ENCODE measurements around the gene PPTC7.
A peak's percentile ranks its signal among the peaks of the same experiment; 100 is the strongest.
"Not testable (repeated sequence)": the region's sequence is repeated elsewhere in the genome, so short reads cannot be mapped to it uniquely, and the experiment has no call there.

The PPTC7 gene

GRCh38 chr12:110575326-110575725 is 7.8 kb downstream of the PPTC7 start:
- TF ChIP-seq ZFX (IDR thresholded peaks at IDR 0.05; ENCODE audit: borderline replicate concordance), result no peak
- TF ChIP-seq CTCF (IDR thresholded peaks at IDR 0.05), result no peak
- no peak overlapping the region for H3K27ac ChIP-seq

- H3K27ac ChIP-seq, result not testable (repeated sequence)
Measured at GRCh38 chr12:110574717-110575230, 8.3 kb downstream of the PPTC7 start.

DNA sequence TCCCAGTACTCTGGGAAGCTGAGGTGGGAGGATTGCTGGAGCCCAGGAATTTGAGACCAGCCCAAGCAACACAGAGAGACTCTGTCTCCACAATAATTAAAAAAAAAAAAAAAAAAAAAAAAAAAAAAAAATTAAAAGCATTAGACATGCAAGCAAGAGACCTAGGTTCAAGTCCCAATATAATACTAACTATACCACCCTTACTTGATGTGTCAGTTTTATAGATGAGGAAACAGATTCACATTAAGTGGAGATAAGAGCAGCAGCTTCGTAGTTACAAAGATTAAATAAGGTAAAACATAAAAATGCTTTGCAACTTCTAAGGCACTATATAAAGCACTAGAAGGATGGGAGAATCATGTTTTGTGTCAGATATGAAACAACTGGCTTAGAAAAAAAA is 9.1 kb downstream of the PPTC7 start:
- TF ChIP-seq ZFX (IDR thresholded peaks at IDR 0.05; ENCODE audit: borderline replicate concordance) (no peak), CTCF (IDR thresholded peaks at IDR 0.05) (no peak)
- no peak overlapping the region for H3K27ac ChIP-seq

DNA sequence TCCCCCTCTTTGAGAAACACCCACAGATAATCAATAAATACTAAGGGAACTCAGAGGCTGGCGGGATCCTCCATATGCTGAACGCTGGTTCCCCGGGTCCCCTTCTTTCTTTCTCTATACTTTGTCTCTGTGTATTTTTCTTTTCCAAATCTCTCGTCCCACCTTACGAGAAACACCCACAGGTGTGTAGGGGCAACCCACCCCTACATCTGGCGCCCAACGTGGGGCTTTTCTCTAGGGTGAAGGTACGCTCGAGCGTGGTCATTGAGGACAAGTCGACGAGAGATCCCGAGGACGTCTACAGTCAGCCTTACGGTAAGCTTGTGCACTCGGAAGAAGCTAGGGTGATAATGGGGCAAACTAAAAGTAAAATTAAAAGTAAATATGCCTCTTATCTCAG is 12.3 kb downstream of the PPTC7 start:
- H3K27ac ChIP-seq, result not testable (repeated sequence)

GRCh38 chr12:110569838-110570237 is 13.3 kb downstream of the PPTC7 start:
- H3K27ac ChIP-seq, result not testable (repeated sequence)

- TF ChIP-seq CTCF (IDR thresholded peaks at IDR 0.05) (no peak), ZFX (IDR thresholded peaks at IDR 0.05; ENCODE audit: borderline replicate concordance) (no peak)
Measured at GRCh38 chr12:110568752-110569151, 14.4 kb downstream of the PPTC7 start.

DNA sequence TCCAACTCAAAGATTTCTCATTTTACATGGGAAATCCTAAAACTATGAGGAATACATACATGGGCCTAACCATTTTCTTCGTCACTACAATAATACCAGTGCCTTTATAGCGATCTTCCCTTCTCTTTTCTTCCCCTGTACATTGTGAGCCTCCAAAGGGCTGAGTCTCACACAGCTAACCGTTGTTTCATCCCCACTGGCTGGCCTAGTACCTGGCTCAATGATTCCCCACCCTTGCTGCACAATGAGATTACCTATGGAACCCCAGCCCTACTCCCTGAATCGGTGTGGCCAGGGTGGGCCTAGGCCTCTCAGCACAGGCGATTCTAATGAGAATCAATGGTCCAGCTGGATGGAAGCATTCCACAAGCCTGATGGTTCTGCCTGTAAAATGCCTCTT is 16.1 kb downstream of the PPTC7 start:
- TF ChIP-seq CTCF (IDR thresholded peaks at IDR 0.05) (no peak), ZFX (IDR thresholded peaks at IDR 0.05; ENCODE audit: borderline replicate concordance) (no peak)
- H3K27ac ChIP-seq, result no peak overlapping the region

More at GRCh38 chr12:110568752-110569151, 14.4 kb downstream of the PPTC7 start:
- no peak overlapping the region for H3K27ac ChIP-seq

GRCh38 chr12:110565894-110566871 is 16.9 kb downstream of the PPTC7 start:
- peak overlapping the region; percentile 14; the same call in 1 of the 2 replicates for H3K27ac ChIP-seq
- no peak for TF ChIP-seq CTCF (IDR thresholded peaks at IDR 0.05)
- no peak for TF ChIP-seq ZFX (IDR thresholded peaks at IDR 0.05; ENCODE audit: borderline replicate concordance)
